ENCODE results near the gene ZSCAN26. TPM values are rescaled to one million over a fixed set of nuclear protein-coding genes. Genes with fewer than 3 reads are reported as not detected.

Gene ZSCAN26
- total RNA-seq, 4 donors from 2014 or later = 20.9 to 41.2 (median 36.2) TPM

- TF ChIP-seq POLR2A (IDR thresholded peaks at IDR 0.05) = no peak
- TF ChIP-seq CTCF (IDR thresholded peaks at IDR 0.05) = no peak
- no peak for DNase-seq
- intact Hi-C loops (cut with DNase I) = no loop called here
- H3K9me3 ChIP-seq = no peaks in the 10 kb centered on the region
- H3K4me1 ChIP-seq = peaks cover 0 to 5% of the 10 kb centered on the region in 2 donors
- no peaks in the 10 kb centered on the region for H3K27me3 ChIP-seq
- 45 to 57% methylated on average over 3 of the region's 3 CpGs for WGBS, 2 donors
- H3K4me3 ChIP-seq (replicated peaks in 1 of 3) = peak overlapping the region in 2 of 3 donors; percentile 48 to 59
- H3K36me3 ChIP-seq = peaks cover 12 to 13% of the 10 kb centered on the region in 2 donors
- no peak overlapping the region for H3K27ac ChIP-seq
Measured at GRCh38 chr6:28280595-28281287, 13.8 kb downstream of the ZSCAN26 start.

- H3K27ac ChIP-seq = peak within 1 kb of the TSS in 1 of 3 donors; percentile 30
- H3K9me3 ChIP-seq = no peaks in the 10 kb centered on the region
- TF ChIP-seq CTCF (IDR thresholded peaks at IDR 0.05) (no peak), POLR2A (IDR thresholded peaks at IDR 0.05) (peak in 1 of 2 donors; percentile 15)
- H3K4me1 ChIP-seq = peaks cover 0 to 5% of the 10 kb centered on the region in 2 donors
- DNase-seq = peak; percentile 55 to 60
- peaks cover 6 to 11% of the 10 kb centered on the region in 2 donors for H3K36me3 ChIP-seq
- H3K27me3 ChIP-seq = no peaks in the 10 kb centered on the region
- H3K4me3 ChIP-seq (replicated peaks in 1 of 3) = peak within 1 kb of the TSS; percentile 10 to 59 (median 48)
- intact Hi-C loops (cut with DNase I) = no loop called here
- 1 to 3% methylated on average over 26 to 34 of the region's 50 CpGs for WGBS, 2 donors
Measured at GRCh38 chr6:28281288-28282064, 14.5 kb downstream of the ZSCAN26 start, which contains the start of gene PGBD1. Gene PGBD1 (plus strand): TSS chr6:28281572. CDS start chr6:28283814, 2,242 bp downstream.

GRCh38 chr6:28282926-28283325, 16.0 kb downstream of the ZSCAN26 start:
- no peak for DNase-seq
- intact Hi-C loops (cut with DNase I) = no loop called here
- no peak for TF ChIP-seq POLR2A (IDR thresholded peaks at IDR 0.05)
- no peak for TF ChIP-seq CTCF (IDR thresholded peaks at IDR 0.05)
- Histone ChIP-seq H3K36me3 (peaks cover 0 to 6% of the 10 kb centered on the region in 2 donors), H3K27ac (no peak overlapping the region), H3K9me3 (no peaks in the 10 kb centered on the region), H3K4me3 (replicated peaks in 1 of 3) (no peak overlapping the region), H3K4me1 (peaks cover 0 to 5% of the 10 kb centered on the region in 2 donors), H3K27me3 (no peaks in the 10 kb centered on the region)
- 89 to 98% methylated on average over 2 of the region's 2 CpGs for WGBS, 2 donors

- Histone ChIP-seq H3K4me1 (no peaks in the 10 kb centered on the region), H3K9me3 (no peaks in the 10 kb centered on the region), H3K27ac (no peak overlapping the region), H3K27me3 (no peaks in the 10 kb centered on the region), H3K36me3 (peaks cover 0 to 9% of the 10 kb centered on the region in 2 donors), H3K4me3 (replicated peaks in 1 of 3) (no peak overlapping the region)
- DNase-seq = no peak
- intact Hi-C loops (cut with DNase I) = no loop called here
- TF ChIP-seq POLR2A (IDR thresholded peaks at IDR 0.05) (no peak), CTCF (IDR thresholded peaks at IDR 0.05) (no peak)
Measured at GRCh38 chr6:28291573-28291972, 24.6 kb downstream of the ZSCAN26 start.

- whole genome bisulfite sequencing, 2 donors = 93 to 97% methylated on average over 5 of the region's 5 CpGs
- Histone ChIP-seq H3K4me3 (replicated peaks in 1 of 3) (no peak overlapping the region), H3K27me3 (no peaks in the 10 kb centered on the region), H3K4me1 (no peaks in the 10 kb centered on the region), H3K9me3 (no peaks in the 10 kb centered on the region), H3K27ac (no peak overlapping the region), H3K36me3 (no peaks in the 10 kb centered on the region)
- no peak for TF ChIP-seq CTCF (IDR thresholded peaks at IDR 0.05)
- TF ChIP-seq POLR2A (IDR thresholded peaks at IDR 0.05) = no peak
- no peak for DNase-seq
- intact Hi-C loops (cut with DNase I) = no loop called here
Measured at GRCh38 chr6:28295326-28295725, 28.4 kb downstream of the ZSCAN26 start.
